Astrocyte of the cerebellum (primary cell): Measurements from ENCODE around the gene OPRL1.

Experiments
- DNase-seq: peaks from one replicate; pipeline ENCODE4 v3.0.0-alpha.2; 2011; ENCODE audit warnings: low read depth
- H3K4me3 ChIP-seq: 2 replicates; pipeline ENCODE4 v1.5.1; 2011; ENCODE audit warnings: mild to moderate bottlenecking, low read depth, low read length, moderate library complexity
- in situ Hi-C: cut with HindIII; loops from 2 replicates; pipeline ENCODE4 v1.10.0; 2017; ENCODE audit warnings: low sequenced_read_pairs
- TF ChIP-seq, protein P1 (sequence below): IDR thresholded peaks from 2 replicates; pipeline ENCODE4 v1.5.1; 2012; ENCODE audit warnings: low read length, low read depth, moderate library complexity, mild to moderate bottlenecking; ENCODE audit errors: missing control alignments

OPRL1 gene

DNA sequence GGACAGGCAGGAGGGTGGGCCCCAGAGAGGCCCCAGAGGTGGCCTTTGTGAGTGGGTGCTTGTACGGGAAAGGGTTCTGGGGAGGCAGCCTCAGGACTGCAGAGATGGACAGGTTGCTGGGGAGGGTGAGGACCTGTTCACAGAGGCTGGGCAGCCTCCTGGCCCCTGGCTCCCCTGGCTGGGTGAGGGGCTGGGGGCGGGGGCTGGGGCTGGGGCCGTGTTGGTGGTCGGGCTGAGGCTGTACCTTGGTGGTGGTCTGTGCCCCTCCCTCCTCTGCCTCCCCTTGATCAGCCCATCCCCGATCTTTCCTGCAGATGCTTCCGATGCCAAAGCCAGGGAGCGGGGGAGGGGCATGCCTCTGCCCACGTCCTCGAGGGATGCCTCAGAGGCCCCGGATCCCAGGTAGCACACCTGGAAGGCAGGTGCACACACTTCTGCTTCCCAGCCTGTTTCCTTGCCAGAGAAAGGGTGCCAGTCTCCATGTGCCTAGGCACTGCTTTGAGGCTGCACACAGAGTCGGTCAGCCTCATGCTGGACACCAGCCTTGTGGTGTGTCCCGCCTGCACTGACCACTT is 12.1 kb upstream of the OPRL1 start:
- DNase-seq, result no peak
- in situ Hi-C loops, result no loop called here
- no peak overlapping the region for H3K4me3 ChIP-seq
- TF ChIP-seq, protein P1, sequence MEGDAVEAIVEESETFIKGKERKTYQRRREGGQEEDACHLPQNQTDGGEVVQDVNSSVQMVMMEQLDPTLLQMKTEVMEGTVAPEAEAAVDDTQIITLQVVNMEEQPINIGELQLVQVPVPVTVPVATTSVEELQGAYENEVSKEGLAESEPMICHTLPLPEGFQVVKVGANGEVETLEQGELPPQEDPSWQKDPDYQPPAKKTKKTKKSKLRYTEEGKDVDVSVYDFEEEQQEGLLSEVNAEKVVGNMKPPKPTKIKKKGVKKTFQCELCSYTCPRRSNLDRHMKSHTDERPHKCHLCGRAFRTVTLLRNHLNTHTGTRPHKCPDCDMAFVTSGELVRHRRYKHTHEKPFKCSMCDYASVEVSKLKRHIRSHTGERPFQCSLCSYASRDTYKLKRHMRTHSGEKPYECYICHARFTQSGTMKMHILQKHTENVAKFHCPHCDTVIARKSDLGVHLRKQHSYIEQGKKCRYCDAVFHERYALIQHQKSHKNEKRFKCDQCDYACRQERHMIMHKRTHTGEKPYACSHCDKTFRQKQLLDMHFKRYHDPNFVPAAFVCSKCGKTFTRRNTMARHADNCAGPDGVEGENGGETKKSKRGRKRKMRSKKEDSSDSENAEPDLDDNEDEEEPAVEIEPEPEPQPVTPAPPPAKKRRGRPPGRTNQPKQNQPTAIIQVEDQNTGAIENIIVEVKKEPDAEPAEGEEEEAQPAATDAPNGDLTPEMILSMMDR, result no peak

GRCh38 chr20:64068386-64069208 is 11.3 kb upstream of the OPRL1 start:
- no peak overlapping the region for H3K4me3 ChIP-seq
- TF ChIP-seq, protein P1, result no peak
- in situ Hi-C loops, result no loop called here
- DNase-seq, result no peak

DNA sequence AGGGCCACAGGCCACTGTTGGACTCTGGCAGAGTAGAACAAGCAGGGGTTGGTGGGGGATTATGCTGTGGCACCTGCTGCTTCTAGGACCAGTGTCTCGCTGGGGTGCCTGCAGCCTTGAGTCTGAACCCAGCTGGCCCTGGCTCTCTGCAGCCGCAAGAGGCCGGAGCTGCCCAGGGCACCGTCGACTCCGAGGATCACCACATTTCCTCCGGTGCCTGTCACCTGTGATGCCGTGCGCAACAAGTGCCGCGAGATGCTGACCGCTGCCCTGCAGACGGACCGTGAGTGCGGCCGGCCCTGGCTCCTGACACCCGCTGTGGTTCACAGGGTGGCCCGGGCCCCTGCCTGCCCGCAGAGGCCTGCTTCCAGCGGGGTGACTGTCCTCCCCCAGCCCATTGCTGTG is 10.7 kb upstream of the OPRL1 start:
- no peak overlapping the region for H3K4me3 ChIP-seq
- in situ Hi-C loops, result no loop called here
- TF ChIP-seq, protein P1, result no peak
- no peak for DNase-seq

DNA sequence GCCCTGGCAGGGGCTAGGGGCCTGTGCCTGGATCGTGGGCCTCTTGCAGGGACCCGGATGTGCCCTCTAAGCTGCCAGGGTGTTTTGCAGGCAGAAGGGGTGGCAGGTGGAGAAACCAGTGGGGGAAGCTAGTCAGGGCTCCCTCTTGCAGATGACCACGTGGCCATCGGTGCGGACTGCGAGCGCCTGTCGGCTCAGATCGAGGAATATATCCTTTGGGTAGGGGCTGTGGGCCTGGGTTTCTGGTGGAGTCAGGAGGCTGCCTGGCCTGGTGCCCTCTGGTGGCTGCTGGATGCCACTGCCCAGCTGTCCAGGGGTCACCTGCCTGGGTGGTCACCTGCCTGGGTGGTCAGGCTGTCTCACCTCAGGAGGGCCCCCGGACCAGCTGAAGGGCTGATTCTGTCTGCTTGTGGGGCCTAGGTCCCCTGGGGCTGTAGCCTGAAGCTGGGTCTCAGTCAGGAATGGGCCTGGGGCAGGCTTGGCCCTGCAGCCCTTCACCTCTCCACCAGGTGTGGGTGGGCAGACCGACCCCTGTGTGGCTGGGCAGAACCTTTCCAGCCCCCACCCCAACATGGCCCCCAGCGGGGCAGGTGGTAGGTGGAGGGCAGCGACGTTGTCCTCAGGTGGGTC is 10.2 kb upstream of the OPRL1 start:
- H3K4me3 ChIP-seq, result no peak overlapping the region
- TF ChIP-seq, protein P1, result peak; percentile 78
- in situ Hi-C loops, result no loop called here
- no peak for DNase-seq

- in situ Hi-C loops, result no loop called here
- TF ChIP-seq, protein P1, result no peak
- H3K4me3 ChIP-seq, result no peak overlapping the region
- no peak for DNase-seq
These were observed 9.5 kb upstream of the OPRL1 start for GRCh38 chr20:64070244-64070993.
